ENCODE results near the gene NFIA.

GRCh38 chr1:61426254-61426653 lies 343.9 kb downstream of the NFIA start:
- TF ChIP-seq ETV5 (CRISPR knock-in tag; IDR thresholded peaks at IDR 0.05; ENCODE audit: borderline replicate concordance), result no peak
- no peak for TF ChIP-seq CEBPZ (IDR thresholded peaks at IDR 0.05; ENCODE audit: low read length)
- no peak for TF ChIP-seq CTCF (CRISPR knock-in tag; IDR thresholded peaks at IDR 0.05)
- TF ChIP-seq ZNF281 (CRISPR knock-in tag; IDR thresholded peaks at IDR 0.05; ENCODE audit: borderline replicate concordance), result no peak
- no peak for TF ChIP-seq THYN1 (CRISPR knock-in tag; IDR thresholded peaks at IDR 0.05; ENCODE audit: borderline replicate concordance, low read depth)
- no peak for TF ChIP-seq POLR2A (IDR thresholded peaks at IDR 0.05; ENCODE audit: insufficient read depth in 1 of 2, low read depth in 2 of 2, low read length in 2 of 2)
- TF ChIP-seq ZFP36L2 (CRISPR knock-in tag; IDR thresholded peaks at IDR 0.05), result no peak
- TF ChIP-seq GPBP1L1 (CRISPR knock-in tag; IDR thresholded peaks at IDR 0.05), result no peak
- no peak for TF ChIP-seq UBTF (CRISPR knock-in tag; IDR thresholded peaks at IDR 0.05)
- TF ChIP-seq KDM5B (CRISPR knock-in tag; IDR thresholded peaks at IDR 0.05; ENCODE audit: borderline replicate concordance), result no peak
- TF ChIP-seq BHLHE40 (IDR thresholded peaks at IDR 0.05; ENCODE audit: low read length), result no peak
- no peak for TF ChIP-seq TRIM22 (IDR thresholded peaks at IDR 0.05)
